ENCODE data around the gene DUSP2. TPM values are rescaled to one million over a fixed set of nuclear protein-coding genes. Genes with fewer than 3 reads are reported as not detected.

The DUSP2 gene
- total and polyA plus RNA-seq, 10 of the 15 experiments (the other 5 are each of a cell fraction or from before 2014, with no cell fraction given): 9.7 to 212 (median 57.2) TPM

- H4K20me1 ChIP-seq (ENCODE audit: control insufficient read depth, insufficient read depth): no peaks in the 10 kb centered on the region
- H3K9me3 ChIP-seq (replicated peaks; ENCODE audit: control insufficient read depth, insufficient read depth, low read length): no peaks in the 10 kb centered on the region
- DNase-seq (ENCODE audit: low read depth, low spot score) (no peak), ATAC-seq (peak; percentile 13), FAIRE-seq (peak; percentile 68)
- SMC1A ChIA-PET (ENCODE audit: uncharacterized antibody, unreplicated experiment): interaction anchor here (0.6 to 14.4 kb wide), 14 partner anchors 10 to 1430 kb away, joined by 3 to 338 read pairs (median 3); no protein-coding TSS in a partner anchor
- RAD21 ChIA-PET (ENCODE audit: unreplicated experiment): interaction anchor here (0.7 to 18.1 kb wide), 11 partner anchors 11 to 119 kb away, joined by 3 to 463 read pairs (median 4); partner anchors contain the start of gene STARD7
- WGBS (ENCODE audit: insufficient coverage, insufficient replicate concordance, low lambda C conversion rate, missing lambda C conversion rate): 30% methylated on average over 26 of the region's 26 CpGs
- H3K9ac ChIP-seq (ENCODE audit: control insufficient read depth, insufficient read depth, low read length): peak overlapping the region; percentile 84
- peaks cover 7% of the 10 kb centered on the region in 2 experiments; a peak in 2 of 4 replicates for H3K36me3 ChIP-seq (ENCODE audit: control insufficient read depth in 2 of 2, insufficient read depth in 2 of 2, low read length in 1 of 2)
- BruUV-seq (replicated peaks): no TSS peak
- peaks cover 33% of the 10 kb centered on the region for H3K4me1 ChIP-seq (ENCODE audit: control insufficient read depth, insufficient read depth, low read length)
- no peak overlapping the region for H2AFZ ChIP-seq (ENCODE audit: control insufficient read depth, low read depth, low read length)
- CTCF ChIA-PET: interaction anchor here (0.7 to 14.4 kb wide), 19 partner anchors 9 to 178 kb away, joined by 3 to 535 read pairs (median 6); no protein-coding TSS in a partner anchor
- peak overlapping the region; percentile 1; the same call in 1 of the 2 replicates for H3K27ac ChIP-seq (ENCODE audit: control insufficient read depth, insufficient read depth)
- in situ Hi-C loops (cut with MboI): loop anchor here (5.0 kb wide), 2 partner anchors 35 to 120 kb away; no protein-coding TSS in a partner anchor
- POLR2A ChIA-PET: interaction anchor here (1.2 to 9.5 kb wide), 6 partner anchors 16 to 66 kb away, joined by 4 to 161 read pairs (median 13); partner anchors contain the start of gene STARD7
- H3K4me3 ChIP-seq: peak overlapping the region; percentile 92
- no peaks in the 10 kb centered on the region; a peak in 1 of 4 replicates for H3K27me3 ChIP-seq (replicated peaks in 1 of 2; ENCODE audit: control insufficient read depth in 2 of 2, insufficient read depth in 2 of 2, low read length in 1 of 2)
- peaks cover 29% of the 10 kb centered on the region for H3K79me2 ChIP-seq (ENCODE audit: control insufficient read depth, insufficient read depth, low read length)
- intact Hi-C loops (cut with micrococcal nuclease; ENCODE audit: unreplicated experiment): no loop called here
- H3K4me2 ChIP-seq (ENCODE audit: control insufficient read depth, insufficient read depth): peak overlapping the region; percentile 95
- TF ChIP-seq IKZF2 (IDR thresholded peaks at IDR 0.05): peak; percentile 86 to 87
- TF ChIP-seq RB1 (IDR thresholded peaks at IDR 0.05; ENCODE audit: borderline replicate concordance): no peak
- TF ChIP-seq, protein P1, sequence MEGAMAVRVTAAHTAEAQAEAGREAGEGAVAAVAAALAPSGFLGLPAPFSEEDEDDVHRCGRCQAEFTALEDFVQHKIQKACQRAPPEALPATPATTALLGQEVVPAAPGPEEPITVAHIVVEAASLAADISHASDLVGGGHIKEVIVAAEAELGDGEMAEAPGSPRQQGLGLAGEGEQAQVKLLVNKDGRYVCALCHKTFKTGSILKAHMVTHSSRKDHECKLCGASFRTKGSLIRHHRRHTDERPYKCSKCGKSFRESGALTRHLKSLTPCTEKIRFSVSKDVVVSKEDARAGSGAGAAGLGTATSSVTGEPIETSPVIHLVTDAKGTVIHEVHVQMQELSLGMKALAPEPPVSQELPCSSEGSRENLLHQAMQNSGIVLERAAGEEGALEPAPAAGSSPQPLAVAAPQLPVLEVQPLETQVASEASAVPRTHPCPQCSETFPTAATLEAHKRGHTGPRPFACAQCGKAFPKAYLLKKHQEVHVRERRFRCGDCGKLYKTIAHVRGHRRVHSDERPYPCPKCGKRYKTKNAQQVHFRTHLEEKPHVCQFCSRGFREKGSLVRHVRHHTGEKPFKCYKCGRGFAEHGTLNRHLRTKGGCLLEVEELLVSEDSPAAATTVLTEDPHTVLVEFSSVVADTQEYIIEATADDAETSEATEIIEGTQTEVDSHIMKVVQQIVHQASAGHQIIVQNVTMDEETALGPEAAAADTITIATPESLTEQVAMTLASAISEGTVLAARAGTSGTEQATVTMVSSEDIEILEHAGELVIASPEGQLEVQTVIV (IDR thresholded peaks at IDR 0.05; ENCODE audit: borderline replicate concordance, partially characterized antibody): no peak
- peak; percentile 80 for TF ChIP-seq ZBTB4 (CRISPR knock-in tag; IDR thresholded peaks at IDR 0.05)
- TF ChIP-seq ZBED1 (IDR thresholded peaks at IDR 0.05; ENCODE audit: borderline replicate concordance): peak; percentile 92
- TF ChIP-seq ZNF384 (IDR thresholded peaks at IDR 0.05; ENCODE audit: borderline replicate concordance, low read depth, low read length): no peak
- peak; percentile 94 for TF ChIP-seq IKZF1 (conservative IDR thresholded peaks at IDR 0.05)
- no peak for TF ChIP-seq NR2C1 (IDR thresholded peaks at IDR 0.05)
- peak; percentile 89; the same call in 1 of the 2 replicates for TF ChIP-seq HDGF (IDR thresholded peaks at IDR 0.05)
- TF ChIP-seq NR2F1 (conservative IDR thresholded peaks at IDR 0.05): no peak
- peak; percentile 66; the same call in 1 of the 2 replicates for TF ChIP-seq ZSCAN29 (IDR thresholded peaks at IDR 0.05)
- TF ChIP-seq PRDM15 (CRISPR knock-in tag; IDR thresholded peaks at IDR 0.05): peak; percentile 60
Measured at GRCh38 chr2:96142217-96143113, 2.8 kb downstream of the DUSP2 start.

Data from GM12878 (cell line).